Measurements from ENCODE around the gene PANK1. TPM values are rescaled to one million over a fixed set of nuclear protein-coding genes. Genes with fewer than 3 reads are reported as not detected.

PANK1 gene
- polyA plus RNA-seq, 1 of the 3 experiments (the other 2 are of a cell fraction): 4.2 TPM

DNA sequence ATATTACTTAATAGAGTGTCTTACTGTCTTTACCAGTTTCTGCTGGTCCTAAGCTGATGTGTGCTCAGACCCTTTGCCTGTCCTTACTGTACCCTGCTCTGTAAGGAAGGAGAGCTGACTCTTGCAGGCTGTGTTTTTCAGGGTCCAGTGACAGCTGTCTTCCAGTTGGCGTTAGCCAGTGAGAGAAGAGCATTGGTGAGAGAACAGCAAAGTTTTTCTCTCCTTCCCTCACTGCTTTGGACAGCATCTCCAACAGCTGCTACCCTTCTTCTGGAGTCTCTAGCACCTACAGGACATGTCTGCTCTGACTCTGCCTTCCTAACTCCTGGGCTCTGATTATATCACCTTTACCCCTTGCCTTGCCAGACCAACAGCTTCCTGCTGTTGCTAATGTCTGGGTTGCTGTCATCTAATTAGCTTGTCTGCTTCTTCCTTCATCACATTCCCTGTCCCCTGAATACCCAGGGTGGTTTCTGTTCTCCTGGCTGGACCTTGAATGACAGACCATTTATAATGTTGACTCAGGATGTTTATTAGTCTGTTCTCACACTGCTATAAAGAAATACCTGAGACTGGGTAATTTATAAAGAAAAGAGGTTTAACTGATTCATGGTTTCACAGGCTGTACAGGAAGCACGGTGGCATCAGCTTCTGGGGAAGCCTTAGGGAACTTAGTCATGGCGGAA lies 23.5 kb upstream of the PANK1 start:
- 68% methylated on average over 3 of the region's 3 CpGs for WGBS (ENCODE audit: low lambda C conversion rate)
- Histone ChIP-seq H3K9me2 (no peaks in the 10 kb centered on the region), H2AFZ (ENCODE audit: low read depth) (no peak overlapping the region), H3K4me3 (ENCODE audit: low read depth in 2 of 2, low read length in 1 of 2) (no peak overlapping the region), H3K79me2 (ENCODE audit: insufficient read depth) (no peaks in the 10 kb centered on the region), H3K4me1 (ENCODE audit: control insufficient read depth in 1 of 2, insufficient read depth in 2 of 2, low read depth in 1 of 2, low read length in 1 of 2) (peaks cover 0 to 4% of the 10 kb centered on the region in 2 experiments; a peak in 1 of 4 replicates), H4K20me1 (ENCODE audit: insufficient read depth) (no peaks in the 10 kb centered on the region), H3K9me3 (no peaks in the 10 kb centered on the region), H3K9ac (no peak overlapping the region), H3K36me3 (replicated peaks in 1 of 2; ENCODE audit: control insufficient read depth in 1 of 2, insufficient read depth in 2 of 2, low read length in 1 of 2) (no peaks in the 10 kb centered on the region), H3K4me2 (no peak overlapping the region), H3K27me3 (ENCODE audit: insufficient read depth) (no peaks in the 10 kb centered on the region), H3F3A (replicated peaks; ENCODE audit: insufficient read depth) (no peaks in the 10 kb centered on the region), H3K27ac (ENCODE audit: low read depth in 2 of 2, low read length in 1 of 2) (no peak overlapping the region)
- no peak for DNase-seq
- TF ChIP-seq, protein P1, sequence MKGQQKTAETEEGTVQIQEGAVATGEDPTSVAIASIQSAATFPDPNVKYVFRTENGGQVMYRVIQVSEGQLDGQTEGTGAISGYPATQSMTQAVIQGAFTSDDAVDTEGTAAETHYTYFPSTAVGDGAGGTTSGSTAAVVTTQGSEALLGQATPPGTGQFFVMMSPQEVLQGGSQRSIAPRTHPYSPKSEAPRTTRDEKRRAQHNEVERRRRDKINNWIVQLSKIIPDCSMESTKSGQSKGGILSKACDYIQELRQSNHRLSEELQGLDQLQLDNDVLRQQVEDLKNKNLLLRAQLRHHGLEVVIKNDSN (IDR thresholded peaks at IDR 0.05; ENCODE audit: borderline replicate concordance, low read depth): no peak
- no peak for TF ChIP-seq RCOR1 (IDR thresholded peaks at IDR 0.05; ENCODE audit: low read length)
- TF ChIP-seq, protein P2, sequence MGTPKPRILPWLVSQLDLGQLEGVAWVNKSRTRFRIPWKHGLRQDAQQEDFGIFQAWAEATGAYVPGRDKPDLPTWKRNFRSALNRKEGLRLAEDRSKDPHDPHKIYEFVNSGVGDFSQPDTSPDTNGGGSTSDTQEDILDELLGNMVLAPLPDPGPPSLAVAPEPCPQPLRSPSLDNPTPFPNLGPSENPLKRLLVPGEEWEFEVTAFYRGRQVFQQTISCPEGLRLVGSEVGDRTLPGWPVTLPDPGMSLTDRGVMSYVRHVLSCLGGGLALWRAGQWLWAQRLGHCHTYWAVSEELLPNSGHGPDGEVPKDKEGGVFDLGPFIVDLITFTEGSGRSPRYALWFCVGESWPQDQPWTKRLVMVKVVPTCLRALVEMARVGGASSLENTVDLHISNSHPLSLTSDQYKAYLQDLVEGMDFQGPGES (IDR thresholded peaks at IDR 0.05; ENCODE audit: low read depth, low read length): no peak
- TF ChIP-seq EZH2phosphoT487 (IDR thresholded peaks at IDR 0.05; ENCODE audit: borderline replicate concordance, low read depth): no peak
- no peak for TF ChIP-seq POLR2AphosphoS5 (IDR thresholded peaks at IDR 0.05; ENCODE audit: low read depth, low read length)
- no peak for TF ChIP-seq CHD2 (IDR thresholded peaks at IDR 0.05; ENCODE audit: low read length, partially characterized antibody)
- TF ChIP-seq USF2 (IDR thresholded peaks at IDR 0.05; ENCODE audit: borderline replicate concordance, low read depth, low read length): no peak
- TF ChIP-seq, protein P3, sequence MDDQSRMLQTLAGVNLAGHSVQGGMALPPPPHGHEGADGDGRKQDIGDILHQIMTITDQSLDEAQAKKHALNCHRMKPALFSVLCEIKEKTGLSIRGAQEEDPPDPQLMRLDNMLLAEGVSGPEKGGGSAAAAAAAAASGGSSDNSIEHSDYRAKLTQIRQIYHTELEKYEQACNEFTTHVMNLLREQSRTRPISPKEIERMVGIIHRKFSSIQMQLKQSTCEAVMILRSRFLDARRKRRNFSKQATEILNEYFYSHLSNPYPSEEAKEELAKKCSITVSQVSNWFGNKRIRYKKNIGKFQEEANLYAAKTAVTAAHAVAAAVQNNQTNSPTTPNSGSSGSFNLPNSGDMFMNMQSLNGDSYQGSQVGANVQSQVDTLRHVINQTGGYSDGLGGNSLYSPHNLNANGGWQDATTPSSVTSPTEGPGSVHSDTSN (IDR thresholded peaks at IDR 0.05): no peak
- TF ChIP-seq TAF1 (IDR thresholded peaks at IDR 0.05; ENCODE audit: borderline replicate concordance, low read depth, low read length): no peak
- TF ChIP-seq FOXM1 (IDR thresholded peaks at IDR 0.05; ENCODE audit: low read depth): no peak
- TF ChIP-seq, protein P4, sequence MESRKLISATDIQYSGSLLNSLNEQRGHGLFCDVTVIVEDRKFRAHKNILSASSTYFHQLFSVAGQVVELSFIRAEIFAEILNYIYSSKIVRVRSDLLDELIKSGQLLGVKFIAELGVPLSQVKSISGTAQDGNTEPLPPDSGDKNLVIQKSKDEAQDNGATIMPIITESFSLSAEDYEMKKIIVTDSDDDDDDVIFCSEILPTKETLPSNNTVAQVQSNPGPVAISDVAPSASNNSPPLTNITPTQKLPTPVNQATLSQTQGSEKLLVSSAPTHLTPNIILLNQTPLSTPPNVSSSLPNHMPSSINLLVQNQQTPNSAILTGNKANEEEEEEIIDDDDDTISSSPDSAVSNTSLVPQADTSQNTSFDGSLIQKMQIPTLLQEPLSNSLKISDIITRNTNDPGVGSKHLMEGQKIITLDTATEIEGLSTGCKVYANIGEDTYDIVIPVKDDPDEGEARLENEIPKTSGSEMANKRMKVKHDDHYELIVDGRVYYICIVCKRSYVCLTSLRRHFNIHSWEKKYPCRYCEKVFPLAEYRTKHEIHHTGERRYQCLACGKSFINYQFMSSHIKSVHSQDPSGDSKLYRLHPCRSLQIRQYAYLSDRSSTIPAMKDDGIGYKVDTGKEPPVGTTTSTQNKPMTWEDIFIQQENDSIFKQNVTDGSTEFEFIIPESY (IDR thresholded peaks at IDR 0.05; ENCODE audit: borderline replicate concordance, low read depth): no peak
- CTCF ChIA-PET: no interaction called here
- POLR2A ChIA-PET: no interaction called here
